ENCODE measurements around the gene HCK.

The HCK gene

GRCh38 chr20:32028647-32029372 is 23.2 kb upstream of the HCK start:
- Histone ChIP-seq H3K27ac (ENCODE audit: extremely low read depth, low read depth, low read length) (no peak overlapping the region), H3K4me3 (ENCODE audit: low read depth, low read length) (no peak overlapping the region; the same call in none of the 2 replicates), H3K4me1 (ENCODE audit: control insufficient read depth, insufficient read depth, low read length) (no peaks in the 10 kb centered on the region), H3K9me3 (ENCODE audit: control insufficient read depth, insufficient read depth, low read depth, low read length) (no peaks in the 10 kb centered on the region), H3K36me3 (ENCODE audit: control insufficient read depth in 2 of 2, insufficient read depth in 1 of 2, low read length in 2 of 2) (no peaks in the 10 kb centered on the region)
- ChIA-PET CTCF (interaction anchor here (0.6 to 8.9 kb wide), 8 partner anchors 9 to 206 kb away, joined by 3 to 128 read pairs (median 10); partner anchors contain the start of gene PDRG1), POLR2A (interaction anchor here (0.7 kb wide), 1 partner anchor 181 kb away, joined by 5 read pairs; no protein-coding TSS in a partner anchor)
- TF ChIP-seq YY2 (tag by site-specific recombination; IDR thresholded peaks at IDR 0.05): peak; percentile 58; the same call in 1 of the 2 replicates
- TF ChIP-seq GLIS1 (tag by site-specific recombination; IDR thresholded peaks at IDR 0.05): 0 out of 2 replicates have a peak, but pooled peaks have one; percentile 12
- no peak for TF ChIP-seq ZNF792 (tag by site-specific recombination; IDR thresholded peaks at IDR 0.05)
- TF ChIP-seq, protein P1, sequence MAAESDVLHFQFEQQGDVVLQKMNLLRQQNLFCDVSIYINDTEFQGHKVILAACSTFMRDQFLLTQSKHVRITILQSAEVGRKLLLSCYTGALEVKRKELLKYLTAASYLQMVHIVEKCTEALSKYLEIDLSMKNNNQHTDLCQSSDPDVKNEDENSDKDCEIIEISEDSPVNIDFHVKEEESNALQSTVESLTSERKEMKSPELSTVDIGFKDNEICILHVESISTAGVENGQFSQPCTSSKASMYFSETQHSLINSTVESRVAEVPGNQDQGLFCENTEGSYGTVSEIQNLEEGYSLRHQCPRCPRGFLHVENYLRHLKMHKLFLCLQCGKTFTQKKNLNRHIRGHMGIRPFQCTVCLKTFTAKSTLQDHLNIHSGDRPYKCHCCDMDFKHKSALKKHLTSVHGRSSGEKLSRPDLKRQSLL (tag by site-specific recombination; IDR thresholded peaks at IDR 0.05): no peak
- no peak for TF ChIP-seq ZNF658 (tag by site-specific recombination; IDR thresholded peaks at IDR 0.05)
- peak; percentile 78; the same call in 1 of the 2 replicates for TF ChIP-seq ZBTB48 (tag by site-specific recombination; IDR thresholded peaks at IDR 0.05)
- TF ChIP-seq ZXDB (tag by site-specific recombination; IDR thresholded peaks at IDR 0.05): no peak
- TF ChIP-seq ZNF366 (tag by site-specific recombination; conservative IDR thresholded peaks at IDR 0.05): peak; percentile 52
- no peak for TF ChIP-seq ZNF555 (tag by site-specific recombination; conservative IDR thresholded peaks at IDR 0.05)
- 0 out of 2 replicates have a peak, but pooled peaks have one; percentile 49 for TF ChIP-seq ZNF2 (tag by site-specific recombination; IDR thresholded peaks at IDR 0.05)
- peak; percentile 38; the same call in 1 of the 2 replicates for TF ChIP-seq ZNF76 (tag by site-specific recombination; IDR thresholded peaks at IDR 0.05; ENCODE audit: borderline replicate concordance, low read depth)
- TF ChIP-seq ZBTB17 (tag by site-specific recombination; IDR thresholded peaks at IDR 0.05): peak; percentile 70; the same call in 1 of the 2 replicates
- TF ChIP-seq, protein P2, sequence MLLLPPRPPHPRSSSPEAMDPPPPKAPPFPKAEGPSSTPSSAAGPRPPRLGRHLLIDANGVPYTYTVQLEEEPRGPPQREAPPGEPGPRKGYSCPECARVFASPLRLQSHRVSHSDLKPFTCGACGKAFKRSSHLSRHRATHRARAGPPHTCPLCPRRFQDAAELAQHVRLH (tag by site-specific recombination; IDR thresholded peaks at IDR 0.05): no peak
- TF ChIP-seq SP7 (tag by site-specific recombination; IDR thresholded peaks at IDR 0.05): peak; percentile 36; the same call in 1 of the 2 replicates
- no peak for TF ChIP-seq ZSCAN5A (tag by site-specific recombination; IDR thresholded peaks at IDR 0.05)
- TF ChIP-seq ZNF510 (tag by site-specific recombination; IDR thresholded peaks at IDR 0.05; ENCODE audit: insufficient replicate concordance): no peak
- TF ChIP-seq PRDM4 (tag by site-specific recombination; IDR thresholded peaks at IDR 0.05): no peak
- no peak for TF ChIP-seq ZNF521 (tag by site-specific recombination; IDR thresholded peaks at IDR 0.05)
- TF ChIP-seq ZFP41 (tag by site-specific recombination; IDR thresholded peaks at IDR 0.05; ENCODE audit: borderline replicate concordance): no peak
- TF ChIP-seq ZSCAN23 (tag by site-specific recombination; IDR thresholded peaks at IDR 0.05): no peak
- no peak for TF ChIP-seq ZNF830 (tag by site-specific recombination; IDR thresholded peaks at IDR 0.05; ENCODE audit: low read depth)
- no peak for TF ChIP-seq FEZF1 (tag by site-specific recombination; IDR thresholded peaks at IDR 0.05)
- no peak for TF ChIP-seq ZNF140 (tag by site-specific recombination; IDR thresholded peaks at IDR 0.05)
- TF ChIP-seq ZNF341 (tag by site-specific recombination; IDR thresholded peaks at IDR 0.05; ENCODE audit: low read depth): 0 out of 2 replicates have a peak, but pooled peaks have one; percentile 35
- TF ChIP-seq ZNF335 (tag by site-specific recombination; conservative IDR thresholded peaks at IDR 0.05): peak; percentile 47; the same call in 1 of the 2 replicates
- TF ChIP-seq YY1 (tag by site-specific recombination; IDR thresholded peaks at IDR 0.05): peak; percentile 66
- no peak for TF ChIP-seq ZNF768 (tag by site-specific recombination; IDR thresholded peaks at IDR 0.05)
- TF ChIP-seq ZBTB20 (tag by site-specific recombination; IDR thresholded peaks at IDR 0.05): peak; percentile 58
- no peak for TF ChIP-seq ZNF19 (tag by site-specific recombination; IDR thresholded peaks at IDR 0.05; ENCODE audit: low read depth)
- peak; percentile 70 for TF ChIP-seq IKZF3 (tag by site-specific recombination; IDR thresholded peaks at IDR 0.05)
- TF ChIP-seq ZNF248 (tag by site-specific recombination; IDR thresholded peaks at IDR 0.05): no peak
- 0 out of 2 replicates have a peak, but pooled peaks have one; percentile 7 for TF ChIP-seq PATZ1 (tag by site-specific recombination; IDR thresholded peaks at IDR 0.05)

Measured in HEK293 (cell line).